WERI-Rb-1 (cell line): ENCODE measurements around the gene MEF2A.

Experiments
- DNase-seq: peaks from one replicate; pipeline ENCODE4 v3.0.0-alpha.2; 2020
- H3K27ac ChIP-seq: fragments of 250-450 bp; sonication (Bioruptor Pico); 2 replicates; pipeline ENCODE4 v1.5.1; 2020; ENCODE audit warnings: mild to moderate bottlenecking, moderate library complexity
- H3K27me3 ChIP-seq: fragments of 250-450 bp; sonication (Bioruptor Pico); 2 replicates; pipeline ENCODE4 v1.5.1; 2021; ENCODE audit warnings: mild to moderate bottlenecking, low read depth, moderate library complexity; ENCODE audit not compliant: insufficient read depth, severe bottlenecking
- H3K36me3 ChIP-seq: fragments of 250-450 bp; sonication (Bioruptor Pico); 2 replicates; pipeline ENCODE4 v1.5.1; 2020; ENCODE audit warnings: mild to moderate bottlenecking, moderate library complexity
- H3K4me3 ChIP-seq: 2 replicates; pipeline ENCODE4 v1.5.1; 2011; ENCODE audit warnings: low read depth, mild to moderate bottlenecking, control low read depth, low read length
- H3K9me3 ChIP-seq: fragments of 250-450 bp; sonication (Bioruptor Pico); 2 replicates; pipeline ENCODE4 v1.5.1; 2021; ENCODE audit warnings: mild to moderate bottlenecking, moderate library complexity; ENCODE audit not compliant: severe bottlenecking
- TF ChIP-seq, protein P1 (sequence below): IDR thresholded peaks from 2 replicates; pipeline ENCODE4 v1.5.1; 2011; ENCODE audit warnings: low read depth, mild to moderate bottlenecking, control low read depth, inconsistent platforms, low read length

Gene MEF2A

DNA sequence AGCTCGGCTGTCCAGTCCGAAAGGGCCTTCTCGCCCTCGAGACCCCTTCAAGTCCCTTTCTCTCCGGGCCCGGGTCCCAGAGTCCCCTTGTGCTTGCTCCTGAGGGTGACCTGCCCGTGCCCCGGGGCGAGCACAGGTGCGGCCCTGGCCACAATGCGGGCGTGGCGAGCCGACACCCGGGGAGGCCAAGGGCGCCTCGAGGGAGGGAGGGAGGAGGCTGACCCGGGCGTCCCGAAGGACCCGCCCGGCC lies 810 bp upstream of the MEF2A start:
- H3K36me3 ChIP-seq, result no peaks in the 10 kb centered on the region; the same call in 1 of the 2 replicates
- H3K4me3 ChIP-seq, result peak overlapping the region; percentile 44
- TF ChIP-seq, protein P1, sequence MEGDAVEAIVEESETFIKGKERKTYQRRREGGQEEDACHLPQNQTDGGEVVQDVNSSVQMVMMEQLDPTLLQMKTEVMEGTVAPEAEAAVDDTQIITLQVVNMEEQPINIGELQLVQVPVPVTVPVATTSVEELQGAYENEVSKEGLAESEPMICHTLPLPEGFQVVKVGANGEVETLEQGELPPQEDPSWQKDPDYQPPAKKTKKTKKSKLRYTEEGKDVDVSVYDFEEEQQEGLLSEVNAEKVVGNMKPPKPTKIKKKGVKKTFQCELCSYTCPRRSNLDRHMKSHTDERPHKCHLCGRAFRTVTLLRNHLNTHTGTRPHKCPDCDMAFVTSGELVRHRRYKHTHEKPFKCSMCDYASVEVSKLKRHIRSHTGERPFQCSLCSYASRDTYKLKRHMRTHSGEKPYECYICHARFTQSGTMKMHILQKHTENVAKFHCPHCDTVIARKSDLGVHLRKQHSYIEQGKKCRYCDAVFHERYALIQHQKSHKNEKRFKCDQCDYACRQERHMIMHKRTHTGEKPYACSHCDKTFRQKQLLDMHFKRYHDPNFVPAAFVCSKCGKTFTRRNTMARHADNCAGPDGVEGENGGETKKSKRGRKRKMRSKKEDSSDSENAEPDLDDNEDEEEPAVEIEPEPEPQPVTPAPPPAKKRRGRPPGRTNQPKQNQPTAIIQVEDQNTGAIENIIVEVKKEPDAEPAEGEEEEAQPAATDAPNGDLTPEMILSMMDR, result no peak
- H3K27me3 ChIP-seq, result no peaks in the 10 kb centered on the region
- DNase-seq, result no peak
- no peaks in the 10 kb centered on the region for H3K9me3 ChIP-seq
- H3K27ac ChIP-seq, result peak overlapping the region; percentile 58; the same call in 1 of the 2 replicates

DNA sequence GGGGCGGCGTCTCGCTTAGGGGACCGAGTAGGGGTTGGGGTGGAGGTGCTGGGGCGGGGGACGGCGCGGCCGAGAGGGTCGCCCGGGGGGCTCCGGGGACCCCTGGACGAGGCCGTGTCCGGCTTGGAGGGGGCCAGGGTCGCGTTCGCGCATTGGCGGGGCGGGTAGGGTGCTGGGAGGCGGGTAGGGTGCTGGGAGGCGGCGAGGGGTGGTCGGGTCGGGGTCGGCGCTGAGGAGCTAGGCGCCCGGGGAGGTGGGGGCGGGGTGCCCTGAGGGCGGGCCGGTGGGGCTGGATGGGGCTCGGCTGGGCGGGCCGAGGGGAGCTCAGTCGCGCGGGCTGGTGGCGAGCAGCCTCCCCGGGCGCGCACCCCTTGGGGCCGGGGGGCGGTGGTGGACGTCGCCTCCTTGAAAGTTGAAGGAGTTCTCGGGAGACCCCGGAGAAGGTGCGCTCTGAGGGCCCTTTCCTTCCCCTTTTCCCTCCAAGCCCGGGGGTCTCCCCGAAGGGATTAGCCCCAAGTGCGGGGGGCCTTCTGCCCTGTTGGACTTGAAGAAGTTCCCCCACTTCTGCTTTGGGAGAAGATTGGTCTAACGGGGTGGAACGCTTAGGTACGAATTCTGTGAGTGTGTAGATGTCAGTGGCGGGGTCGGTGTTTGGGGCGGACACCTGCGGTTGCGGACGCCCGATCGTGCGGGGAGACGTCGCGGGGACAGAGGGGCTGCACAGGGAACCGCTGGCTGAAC lies 543 bp downstream of the MEF2A start:
- DNase-seq, result peak; percentile 33
- Histone ChIP-seq H3K9me3 (no peaks in the 10 kb centered on the region), H3K36me3 (no peaks in the 10 kb centered on the region; the same call in 1 of the 2 replicates), H3K4me3 (peak overlapping the region; percentile 93), H3K27me3 (no peaks in the 10 kb centered on the region), H3K27ac (peak overlapping the region; percentile 93)
- TF ChIP-seq, protein P1, result no peak

DNA sequence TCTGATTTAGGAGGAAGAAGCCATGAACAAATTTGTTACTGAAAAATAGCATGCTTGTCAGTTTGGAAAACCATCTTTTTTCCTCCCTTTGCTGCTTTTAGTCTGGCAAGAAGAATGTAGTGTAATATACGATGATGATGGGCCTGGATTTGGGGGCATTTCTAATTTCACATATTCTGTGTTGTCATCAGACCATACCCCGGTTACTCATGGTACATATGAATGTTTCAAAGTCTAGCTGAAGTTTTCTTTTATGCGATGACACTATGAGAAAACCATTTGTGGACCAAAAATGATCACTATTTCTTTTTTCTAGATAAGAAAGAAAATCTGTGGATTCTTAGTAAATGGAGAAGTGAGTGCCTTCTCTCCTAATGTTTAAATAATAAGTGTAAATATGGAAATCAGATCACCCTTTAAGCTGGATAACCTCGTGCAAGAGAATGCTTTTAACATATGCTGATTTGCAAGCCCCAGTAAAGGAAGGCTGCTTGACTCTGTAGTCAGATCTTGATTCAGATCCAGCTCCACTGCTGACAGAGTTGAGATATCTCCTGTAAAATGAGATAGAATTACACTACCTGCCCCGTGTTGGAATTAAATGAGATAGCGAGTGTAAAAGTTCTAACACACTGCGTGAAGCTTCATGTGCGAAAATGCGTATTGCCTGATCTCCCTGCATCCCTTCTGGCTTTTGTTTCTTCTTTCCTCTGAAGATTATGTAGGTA lies 3.0 kb downstream of the MEF2A start:
- DNase-seq, result no peak
- no peak overlapping the region for H3K4me3 ChIP-seq
- TF ChIP-seq, protein P1, result no peak
- no peaks in the 10 kb centered on the region; the same call in 1 of the 2 replicates for H3K36me3 ChIP-seq
- H3K27ac ChIP-seq, result no peak overlapping the region
- H3K9me3 ChIP-seq, result no peaks in the 10 kb centered on the region
- H3K27me3 ChIP-seq, result no peaks in the 10 kb centered on the region

DNA sequence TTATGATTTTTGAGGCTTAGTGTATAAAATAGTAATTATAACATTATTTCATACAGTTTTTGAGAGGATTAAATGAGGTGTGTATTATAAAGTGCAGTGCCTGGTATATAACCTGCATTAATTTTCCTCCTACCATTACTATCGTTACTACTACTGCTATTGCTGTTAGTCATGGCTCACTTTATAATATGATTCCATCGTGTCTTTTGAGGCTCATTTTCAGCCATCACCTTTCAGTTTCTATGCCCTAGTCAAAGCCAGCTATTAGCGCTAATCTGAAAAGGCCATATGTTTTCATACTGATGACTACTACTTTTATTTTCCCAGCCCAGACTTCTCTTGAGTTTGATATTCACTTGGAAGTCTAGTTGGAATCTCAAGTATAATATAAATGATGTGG lies 5.5 kb downstream of the MEF2A start:
- Histone ChIP-seq H3K36me3 (no peaks in the 10 kb centered on the region; the same call in 1 of the 2 replicates), H3K27ac (no peak overlapping the region), H3K4me3 (no peak overlapping the region), H3K9me3 (no peaks in the 10 kb centered on the region), H3K27me3 (no peaks in the 10 kb centered on the region)
- no peak for DNase-seq
- TF ChIP-seq, protein P1, result no peak

DNA sequence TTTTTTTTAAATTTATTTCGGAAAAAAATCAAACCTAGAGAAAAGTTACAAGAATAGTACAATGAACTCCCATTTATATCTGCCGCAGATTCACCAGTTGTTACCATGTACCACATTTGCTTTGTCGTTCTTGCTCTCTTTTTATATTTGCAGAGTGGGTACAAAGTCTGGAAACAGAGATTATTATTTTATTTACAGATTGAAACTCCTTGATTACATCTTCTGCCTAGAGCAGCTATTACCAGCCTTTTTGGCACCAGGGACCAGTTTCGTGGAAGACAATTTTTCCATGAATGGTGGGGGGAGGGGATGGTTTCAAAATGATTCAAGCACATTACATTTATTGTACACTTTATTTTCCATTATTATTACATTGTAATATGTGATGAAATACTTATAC lies 8.3 kb downstream of the MEF2A start:
- no peak for DNase-seq
- TF ChIP-seq, protein P1, result no peak
- Histone ChIP-seq H3K27me3 (no peaks in the 10 kb centered on the region), H3K9me3 (no peaks in the 10 kb centered on the region), H3K36me3 (no peaks in the 10 kb centered on the region), H3K4me3 (no peak overlapping the region), H3K27ac (no peak overlapping the region)

DNA sequence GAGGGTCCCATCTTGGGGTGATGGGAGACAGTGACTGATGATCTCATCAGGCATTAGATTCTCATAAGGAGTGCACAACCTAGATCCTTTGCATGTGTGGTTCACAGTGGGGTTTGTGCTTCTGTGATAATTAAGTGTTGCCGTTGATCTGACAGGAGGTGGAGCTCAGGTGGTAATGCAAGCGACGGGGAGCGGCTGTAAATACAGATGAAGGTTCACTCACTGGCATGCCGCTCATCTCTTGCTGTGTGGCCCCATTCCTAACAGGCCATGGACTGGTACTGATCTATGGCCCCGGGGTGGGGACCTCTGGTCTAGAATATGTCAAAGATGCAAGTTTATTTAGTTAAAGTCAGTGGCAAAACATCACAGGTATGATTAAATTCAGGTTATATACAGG lies 8.7 kb downstream of the MEF2A start:
- TF ChIP-seq, protein P1, result no peak
- DNase-seq, result no peak
- Histone ChIP-seq H3K9me3 (no peaks in the 10 kb centered on the region), H3K36me3 (no peaks in the 10 kb centered on the region), H3K27ac (no peak overlapping the region), H3K27me3 (no peaks in the 10 kb centered on the region), H3K4me3 (no peak overlapping the region)
